GM12878 (cell line): ENCODE results near the gene AKT3. TPM values are rescaled to one million over a fixed set of nuclear protein-coding genes. Genes with fewer than 3 reads are reported as not detected.

Experiments
- ATAC-seq: fragments of 200-7000 bp; cut with Tn5 transposase; 3 replicates; pipeline ENCODE4 v1.9.1; 2020; ENCODE audit warnings: mild to moderate bottlenecking, moderate library complexity
- BruUV-seq: library from RNA; stranded (reverse); fragments of 400-500 nt; replicated peaks from 2 replicates; lab custom pipeline; 2021; lab: Mats Ljungman, UMichigan
- CTCF ChIA-PET: fragments of 300-600 bp; sonication (Branson Sonifier 250); formaldehyde crosslinking; extraction: SDS; loops from one replicate; lab custom pipeline; 2021; ENCODE audit warnings: inconsistent platforms; lab: Yijun Ruan, JAX
- POLR2A ChIA-PET: fragments of 350-600 bp; formaldehyde crosslinking; extraction: SDS; loops from one replicate; lab custom pipeline; 2021; ENCODE audit warnings: inconsistent platforms; lab: Charles Lee
- RAD21 ChIA-PET: fragments of 300-600 bp; sonication (Branson Sonifier 250); formaldehyde crosslinking; loops from one replicate; lab custom pipeline; 2023; ENCODE audit warnings: antibody characterized with exemption; ENCODE audit not compliant: unreplicated experiment; lab: Charles Lee
- SMC1A ChIA-PET: fragments of 300-600 bp; sonication (Branson Sonifier 250); formaldehyde crosslinking; loops from one replicate; lab custom pipeline; 2023; ENCODE audit not compliant: unreplicated experiment, uncharacterized antibody; lab: Charles Lee
- DNase-seq: peaks from one replicate; pipeline ENCODE4 v3.0.0-alpha.2; 2011; ENCODE audit warnings: low read depth, low spot score
- FAIRE-seq: peaks from 3 replicates; lab custom pipeline; 2011; peaks lifted over from hg19 to GRCh38; lab: Jason Lieb, UNC
- H2AFZ ChIP-seq: 2 replicates; pipeline ENCODE4 v1.6.0; 2011; ENCODE audit warnings: low read depth, low read length, control low read depth; ENCODE audit not compliant: control insufficient read depth
- H3K27ac ChIP-seq: 2 replicates; pipeline ENCODE4 v1.5.1; 2011; ENCODE audit warnings: control low read depth; ENCODE audit not compliant: control insufficient read depth, insufficient read depth
- H3K27me3 ChIP-seq, 2 experiments: replicated peaks in 1 of 2; 2 replicates each; pipeline versions ENCODE4 v1.6.0 to v1.6.1; 2011; ENCODE audit warnings: low read length in 1 of 2; ENCODE audit not compliant: control insufficient read depth in 2 of 2, insufficient read depth in 2 of 2
- H3K36me3 ChIP-seq, 2 experiments: 2 replicates each; pipeline ENCODE4 v1.5.1; 2011; ENCODE audit warnings: low read length in 1 of 2; ENCODE audit not compliant: control insufficient read depth in 2 of 2, insufficient read depth in 2 of 2
- H3K4me1 ChIP-seq: 2 replicates; pipeline ENCODE4 v1.6.1; 2011; ENCODE audit warnings: mild to moderate bottlenecking, low read length, moderate library complexity, mixed read lengths; ENCODE audit not compliant: control insufficient read depth, insufficient read depth
- H3K4me2 ChIP-seq: 2 replicates; pipeline ENCODE4 v1.6.0; 2011; ENCODE audit warnings: control low read depth; ENCODE audit not compliant: control insufficient read depth, insufficient read depth
- H3K4me3 ChIP-seq: fragments of 200-600 bp; sonication (generic); 2 replicates; pipeline ENCODE4 v1.5.1; 2016
- H3K79me2 ChIP-seq: 2 replicates; pipeline ENCODE4 v1.6.0; 2011; ENCODE audit warnings: low read length; ENCODE audit not compliant: control insufficient read depth, insufficient read depth
- H3K9ac ChIP-seq: 2 replicates; pipeline ENCODE4 v1.8.0; 2011; ENCODE audit warnings: low read length, control low read depth, mixed read lengths; ENCODE audit not compliant: control insufficient read depth, insufficient read depth
- H3K9me3 ChIP-seq: replicated peaks from 3 replicates; pipeline ENCODE4 v1.5.1; 2011; ENCODE audit warnings: mild to moderate bottlenecking, low read length; ENCODE audit not compliant: control insufficient read depth, insufficient read depth
- H4K20me1 ChIP-seq: 2 replicates; pipeline ENCODE4 v1.6.0; 2011; ENCODE audit not compliant: control insufficient read depth, insufficient read depth
- CEBPB ChIP-seq, 2 experiments: fragments of 150-350 bp in 1 of 2; IDR thresholded peaks; 2 replicates each; pipeline ENCODE4 v1.6.1; 2012 to 2014; ENCODE audit warnings: low read depth in 2 of 2, low read length in 2 of 2, borderline replicate concordance in 1 of 2, inconsistent platforms in 1 of 2
- CHD1 ChIP-seq: IDR thresholded peaks from 2 replicates; pipeline ENCODE4 v1.6.1; 2012; ENCODE audit warnings: low read depth, low read length, improper control_type of control experiment
- HDAC2 ChIP-seq: fragments of 200-600 bp; sonication (generic); IDR thresholded peaks from 2 replicates; pipeline ENCODE4 v1.6.1; 2017
- IKZF2 ChIP-seq, 2 experiments: fragments of 450-650 bp; IDR thresholded peaks; 2 replicates each; pipeline ENCODE4 v1.6.1; 2017; ENCODE audit warnings: mild to moderate bottlenecking in 2 of 2, moderate library complexity in 2 of 2
- KDM1A ChIP-seq: fragments of 200-600 bp; sonication (generic); IDR thresholded peaks from 2 replicates; pipeline ENCODE4 v1.6.1; 2016; ENCODE audit warnings: borderline replicate concordance
- MTA2 ChIP-seq: fragments of 450-650 bp; IDR thresholded peaks from 2 replicates; pipeline ENCODE4 v1.6.1; 2016; ENCODE audit warnings: low read depth, mild to moderate bottlenecking, moderate library complexity
- NFYB ChIP-seq: IDR thresholded peaks from 2 replicates; pipeline ENCODE4 v1.6.1; 2011; ENCODE audit warnings: low read depth, mild to moderate bottlenecking, low read length, improper control_type of control experiment, moderate library complexity; ENCODE audit not compliant: insufficient read depth
- PML ChIP-seq: IDR thresholded peaks from 2 replicates; pipeline ENCODE4 v1.6.1; 2012; ENCODE audit warnings: low read length, inconsistent platforms
- POU2F2 ChIP-seq: IDR thresholded peaks from 3 replicates; pipeline ENCODE4 v1.6.1; 2011; ENCODE audit warnings: low read depth, mild to moderate bottlenecking, low read length, borderline replicate concordance
- RAD51 ChIP-seq: fragments of 450-650 bp; IDR thresholded peaks from 2 replicates; pipeline ENCODE4 v1.6.1; 2016; ENCODE audit warnings: moderate library complexity, mild to moderate bottlenecking, inconsistent platforms
- SMAD1 ChIP-seq: fragments of 450-650 bp; IDR thresholded peaks from 2 replicates; pipeline ENCODE4 v1.6.1; 2018; ENCODE audit warnings: mild to moderate bottlenecking, low read depth; ENCODE audit not compliant: partially characterized antibody
- SRF ChIP-seq, 2 experiments: IDR thresholded peaks; 2 replicates each; pipeline ENCODE4 v1.6.1; 2011; ENCODE audit warnings: low read depth in 2 of 2, low read length in 2 of 2, mild to moderate bottlenecking in 1 of 2, moderate library complexity in 1 of 2
- TCF3 ChIP-seq: IDR thresholded peaks from 2 replicates; pipeline ENCODE4 v1.6.1; 2012; ENCODE audit warnings: low read depth, mild to moderate bottlenecking, low read length, borderline replicate concordance; ENCODE audit not compliant: insufficient read depth
- ZNF384 ChIP-seq: IDR thresholded peaks from 2 replicates; pipeline ENCODE4 v1.6.1; 2012; ENCODE audit warnings: low read depth, mild to moderate bottlenecking, low read length, improper control_type of control experiment, borderline replicate concordance
- WGBS: methylation state at CpG from one replicate; pipeline ENCODE4 v1.1.6; 2016; ENCODE audit warnings: low lambda C conversion rate; ENCODE audit not compliant: insufficient replicate concordance, insufficient coverage; ENCODE audit errors: missing lambda C conversion rate; 5-methylcytosine and 5-hydroxymethylcytosine counted together
- in situ Hi-C: fragments of 300-500 bp; cut with MboI; formaldehyde crosslinking; loops from 9 replicates; pipeline ENCODE4 v1.14.3; 2018; ENCODE audit warnings: mixed read lengths
- intact Hi-C: fragments of 100-400 bp; cut with micrococcal nuclease; formaldehyde crosslinking; loops from one replicate; pipeline ENCODE4 v1.14.2; 2022; ENCODE audit not compliant: unreplicated experiment
- polyA plus RNA-seq, 11 experiments: library from polyadenylated mRNA; depleted of rRNA in 4 of 11; unstranded in 6 of 11; stranded (reverse) in 5 of 11; fragments of >200 nt; fragmentation: Nextera tagmentation in 4 of 11; fragmentation: Illumina TruSeq in 1 of 11; extraction: Ambion mirVana in 4 of 11; extraction: Trizol in 1 of 11; gene quantifications; 1 replicate in 1 of 11; 2 replicates in 10 of 11; pipeline versions ENCODE4 v1.2.1 to v1.2.3, GENCODE V29; 2011 to 2016; ENCODE audit warnings: inconsistent platforms in 2 of 11, missing spikeins in 2 of 11, low read depth in 1 of 11
- total RNA-seq, 4 experiments: library from RNA; depleted of rRNA in 3 of 4; stranded (reverse); fragments of >200 nt in 3 of 4; fragmentation: Illumina TruSeq in 1 of 4; extraction: Trizol in 1 of 4; gene quantifications; 2 replicates each; pipeline versions ENCODE4 v1.2.1 to v1.2.3, GENCODE V29; 2013 to 2021
- TF ChIP-seq, protein P1 (sequence below): IDR thresholded peaks from 2 replicates; pipeline ENCODE4 v1.6.1; 2011; ENCODE audit warnings: low read depth, low read length, improper control_type of control experiment, borderline replicate concordance
- TF ChIP-seq, protein P2 (sequence below): fragments of 450-650 bp; IDR thresholded peaks from 2 replicates; pipeline ENCODE4 v1.6.1; 2018; ENCODE audit warnings: borderline replicate concordance, mild to moderate bottlenecking; ENCODE audit not compliant: partially characterized antibody
- TF ChIP-seq, protein P3 (sequence below): fragments of 450-650 bp; IDR thresholded peaks from 2 replicates; pipeline ENCODE4 v1.6.1; 2016; ENCODE audit warnings: mild to moderate bottlenecking
- TF ChIP-seq, protein P4 (sequence below), 3 experiments: IDR thresholded peaks in 2 of 3; conservative IDR thresholded peaks in 1 of 3; 2 replicates each; pipeline ENCODE4 v1.5.1; 2011; ENCODE audit warnings: low read depth in 3 of 3, low read length in 3 of 3, mild to moderate bottlenecking in 3 of 3, control low read depth in 2 of 3, moderate library complexity in 2 of 3, inconsistent platforms in 1 of 3, mixed read lengths in 1 of 3; ENCODE audit not compliant: control insufficient read depth in 2 of 3, insufficient read depth in 1 of 3; ENCODE audit errors: extremely low read depth in 1 of 3

AKT3 gene
- total and polyA plus RNA-seq, 10 of the 15 experiments (the other 5 are each of a cell fraction or from before 2014, with no cell fraction given): 0.03 to 0.56 (median 0.19) TPM

DNA sequence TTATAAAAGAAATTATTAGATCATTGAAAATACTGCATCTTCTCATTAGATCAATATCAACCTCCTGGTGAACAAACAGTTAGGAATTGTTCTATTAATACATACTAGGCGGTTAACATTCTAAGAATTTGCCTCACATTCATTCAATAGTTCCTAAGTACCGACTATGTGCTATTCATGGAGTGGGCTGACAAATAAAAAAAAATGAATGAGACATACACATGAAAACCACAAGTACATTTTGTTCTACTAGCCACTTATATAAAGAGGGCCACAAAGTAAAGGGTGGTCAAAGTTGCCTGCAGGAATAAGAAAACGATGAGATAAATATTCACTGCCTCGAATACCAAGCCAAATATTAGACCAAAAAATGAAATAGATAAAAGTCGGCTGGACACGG is 299.8 kb downstream of the AKT3 start:
- Histone ChIP-seq H3K9me3 (no peaks in the 10 kb centered on the region), H3K27me3 (no peaks in the 10 kb centered on the region), H3K27ac (no peak overlapping the region), H4K20me1 (no peaks in the 10 kb centered on the region), H3K4me1 (no peaks in the 10 kb centered on the region), H2AFZ (no peak overlapping the region), H3K36me3 (no peaks in the 10 kb centered on the region), H3K79me2 (no peaks in the 10 kb centered on the region), H3K4me2 (no peak overlapping the region), H3K4me3 (no peak overlapping the region), H3K9ac (no peak overlapping the region)
- WGBS: 87% methylated on average over 6 of the region's 6 CpGs
- ATAC-seq: no peak
- RAD21 ChIA-PET: no interaction called here
- BruUV-seq: no TSS peak
- TF ChIP-seq SMAD1: no peak
- no peak for TF ChIP-seq POU2F2
- TF ChIP-seq NFYB: no peak
- TF ChIP-seq PML: no peak
- TF ChIP-seq, protein P1, sequence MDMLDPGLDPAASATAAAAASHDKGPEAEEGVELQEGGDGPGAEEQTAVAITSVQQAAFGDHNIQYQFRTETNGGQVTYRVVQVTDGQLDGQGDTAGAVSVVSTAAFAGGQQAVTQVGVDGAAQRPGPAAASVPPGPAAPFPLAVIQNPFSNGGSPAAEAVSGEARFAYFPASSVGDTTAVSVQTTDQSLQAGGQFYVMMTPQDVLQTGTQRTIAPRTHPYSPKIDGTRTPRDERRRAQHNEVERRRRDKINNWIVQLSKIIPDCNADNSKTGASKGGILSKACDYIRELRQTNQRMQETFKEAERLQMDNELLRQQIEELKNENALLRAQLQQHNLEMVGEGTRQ: no peak
- TF ChIP-seq ZNF384: no peak
- TF ChIP-seq, protein P2, sequence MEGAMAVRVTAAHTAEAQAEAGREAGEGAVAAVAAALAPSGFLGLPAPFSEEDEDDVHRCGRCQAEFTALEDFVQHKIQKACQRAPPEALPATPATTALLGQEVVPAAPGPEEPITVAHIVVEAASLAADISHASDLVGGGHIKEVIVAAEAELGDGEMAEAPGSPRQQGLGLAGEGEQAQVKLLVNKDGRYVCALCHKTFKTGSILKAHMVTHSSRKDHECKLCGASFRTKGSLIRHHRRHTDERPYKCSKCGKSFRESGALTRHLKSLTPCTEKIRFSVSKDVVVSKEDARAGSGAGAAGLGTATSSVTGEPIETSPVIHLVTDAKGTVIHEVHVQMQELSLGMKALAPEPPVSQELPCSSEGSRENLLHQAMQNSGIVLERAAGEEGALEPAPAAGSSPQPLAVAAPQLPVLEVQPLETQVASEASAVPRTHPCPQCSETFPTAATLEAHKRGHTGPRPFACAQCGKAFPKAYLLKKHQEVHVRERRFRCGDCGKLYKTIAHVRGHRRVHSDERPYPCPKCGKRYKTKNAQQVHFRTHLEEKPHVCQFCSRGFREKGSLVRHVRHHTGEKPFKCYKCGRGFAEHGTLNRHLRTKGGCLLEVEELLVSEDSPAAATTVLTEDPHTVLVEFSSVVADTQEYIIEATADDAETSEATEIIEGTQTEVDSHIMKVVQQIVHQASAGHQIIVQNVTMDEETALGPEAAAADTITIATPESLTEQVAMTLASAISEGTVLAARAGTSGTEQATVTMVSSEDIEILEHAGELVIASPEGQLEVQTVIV: no peak
- TF ChIP-seq CEBPB (IDR thresholded peaks at IDR 0.05; ENCODE audit: borderline replicate concordance in 1 of 2, low read depth in 2 of 2, low read length in 2 of 2): no peak
- no peak for TF ChIP-seq TCF3
- no peak for TF ChIP-seq IKZF2 (IDR thresholded peaks at IDR 0.05)
- TF ChIP-seq, protein P3, sequence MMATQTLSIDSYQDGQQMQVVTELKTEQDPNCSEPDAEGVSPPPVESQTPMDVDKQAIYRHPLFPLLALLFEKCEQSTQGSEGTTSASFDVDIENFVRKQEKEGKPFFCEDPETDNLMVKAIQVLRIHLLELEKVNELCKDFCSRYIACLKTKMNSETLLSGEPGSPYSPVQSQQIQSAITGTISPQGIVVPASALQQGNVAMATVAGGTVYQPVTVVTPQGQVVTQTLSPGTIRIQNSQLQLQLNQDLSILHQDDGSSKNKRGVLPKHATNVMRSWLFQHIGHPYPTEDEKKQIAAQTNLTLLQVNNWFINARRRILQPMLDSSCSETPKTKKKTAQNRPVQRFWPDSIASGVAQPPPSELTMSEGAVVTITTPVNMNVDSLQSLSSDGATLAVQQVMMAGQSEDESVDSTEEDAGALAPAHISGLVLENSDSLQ: no peak
- no peak for TF ChIP-seq CHD1
- TF ChIP-seq KDM1A: no peak
- no peak for TF ChIP-seq MTA2
- TF ChIP-seq RAD51: no peak
- no peak for TF ChIP-seq SRF (IDR thresholded peaks at IDR 0.05; ENCODE audit: low read depth in 2 of 2, low read length in 2 of 2)
- no peak for TF ChIP-seq HDAC2
- TF ChIP-seq, protein P4, sequence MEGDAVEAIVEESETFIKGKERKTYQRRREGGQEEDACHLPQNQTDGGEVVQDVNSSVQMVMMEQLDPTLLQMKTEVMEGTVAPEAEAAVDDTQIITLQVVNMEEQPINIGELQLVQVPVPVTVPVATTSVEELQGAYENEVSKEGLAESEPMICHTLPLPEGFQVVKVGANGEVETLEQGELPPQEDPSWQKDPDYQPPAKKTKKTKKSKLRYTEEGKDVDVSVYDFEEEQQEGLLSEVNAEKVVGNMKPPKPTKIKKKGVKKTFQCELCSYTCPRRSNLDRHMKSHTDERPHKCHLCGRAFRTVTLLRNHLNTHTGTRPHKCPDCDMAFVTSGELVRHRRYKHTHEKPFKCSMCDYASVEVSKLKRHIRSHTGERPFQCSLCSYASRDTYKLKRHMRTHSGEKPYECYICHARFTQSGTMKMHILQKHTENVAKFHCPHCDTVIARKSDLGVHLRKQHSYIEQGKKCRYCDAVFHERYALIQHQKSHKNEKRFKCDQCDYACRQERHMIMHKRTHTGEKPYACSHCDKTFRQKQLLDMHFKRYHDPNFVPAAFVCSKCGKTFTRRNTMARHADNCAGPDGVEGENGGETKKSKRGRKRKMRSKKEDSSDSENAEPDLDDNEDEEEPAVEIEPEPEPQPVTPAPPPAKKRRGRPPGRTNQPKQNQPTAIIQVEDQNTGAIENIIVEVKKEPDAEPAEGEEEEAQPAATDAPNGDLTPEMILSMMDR (IDR thresholded peaks at IDR 0.05 in 2 of 3, conservative IDR thresholded peaks at IDR 0.05 in 1 of 3; ENCODE audit: control insufficient read depth in 2 of 3, extremely low read depth in 1 of 3, insufficient read depth in 1 of 3, low read depth in 3 of 3, low read length in 3 of 3): no peak
- POLR2A ChIA-PET: no interaction called here
- CTCF ChIA-PET: no interaction called here
- SMC1A ChIA-PET: no interaction called here
- DNase-seq: no peak
- in situ Hi-C loops (no loop called here), intact Hi-C loops (no loop called here)
- FAIRE-seq: no peak
